ENCODE data around the gene GOLT1B.

Gene GOLT1B

GRCh38 chr12:21566907-21567394 is 65.4 kb downstream of the GOLT1B start:
- no peak for DNase-seq

Data from NCI-H524 (cell line).